IPS DF 4.7 (cell line): ENCODE data around the gene PIAS1.
"Not testable (repeated sequence)": the region's sequence is repeated elsewhere in the genome, so short reads cannot be mapped to it uniquely, and the experiment has no call there.

ENCODE experiments used
- DNase-seq: peaks from one replicate; pipeline ENCODE4 v3.0.0-alpha.2; 2013; ENCODE audit warnings: low spot score; ENCODE audit errors: extremely low read depth

PIAS1 gene

GRCh38 chr15:68232937-68233336, 178.8 kb downstream of the PIAS1 start:
- no peak for DNase-seq

GRCh38 chr15:68234060-68234459, 179.9 kb downstream of the PIAS1 start:
- no peak for DNase-seq

- DNase-seq = not testable (repeated sequence)
Observed at GRCh38 chr15:68234520-68234919, 180.4 kb downstream of the PIAS1 start.

- DNase-seq = no peak
Observed at GRCh38 chr15:68235022-68235421, 180.9 kb downstream of the PIAS1 start.

- DNase-seq = no peak
Observed at GRCh38 chr15:68239025-68239424, 184.9 kb downstream of the PIAS1 start.

GRCh38 chr15:68241088-68241935, 187.2 kb downstream of the PIAS1 start:
- DNase-seq = no peak
